GM12875 (cell line): ENCODE results near the gene GPR84.

Source experiments
- H3K4me3 ChIP-seq: one replicate; pipeline ENCODE4 v1.5.1; 2011; ENCODE audit warnings: low read depth, low read length, control low read depth
- CTCF ChIP-seq: IDR thresholded peaks from 2 replicates; pipeline ENCODE4 v1.5.1; 2011; ENCODE audit warnings: low read depth, mild to moderate bottlenecking, control low read depth, inconsistent platforms, low read length, moderate library complexity, borderline replicate concordance; ENCODE audit not compliant: insufficient read depth

GPR84 gene

GRCh38 chr12:54392485-54393206 is 28.4 kb upstream of the GPR84 start:
- no peak overlapping the region for H3K4me3 ChIP-seq
- no peak for TF ChIP-seq CTCF

- peak overlapping the region; percentile 65 for H3K4me3 ChIP-seq
- TF ChIP-seq CTCF: peak; percentile 41; the same call in 1 of the 2 replicates
Observed at GRCh38 chr12:54390668-54391551, 26.6 kb upstream of the GPR84 start.

- peak overlapping the region; percentile 65 for H3K4me3 ChIP-seq
Observed at GRCh38 chr12:54390176-54390667, 25.9 kb upstream of the GPR84 start.

GRCh38 chr12:54389607-54390175 is 25.4 kb upstream of the GPR84 start:
- H3K4me3 ChIP-seq: no peak overlapping the region

More at GRCh38 chr12:54390176-54390667, 25.9 kb upstream of the GPR84 start:
- TF ChIP-seq CTCF: no peak

GRCh38 chr12:54389134-54389508 is 24.8 kb upstream of the GPR84 start:
- no peak for TF ChIP-seq CTCF
- no peak overlapping the region for H3K4me3 ChIP-seq

More at GRCh38 chr12:54389607-54390175, 25.4 kb upstream of the GPR84 start:
- no peak for TF ChIP-seq CTCF

- H3K4me3 ChIP-seq: no peak overlapping the region
- TF ChIP-seq CTCF: no peak
Observed at GRCh38 chr12:54388237-54389133, 24.2 kb upstream of the GPR84 start.
